Endothelial cell of umbilical vein (primary cell): ENCODE results near the gene SLC6A19.

Experiments
- EZH2 ChIP-seq: IDR thresholded peaks from 2 replicates; pipeline ENCODE4 v1.6.1; 2012; ENCODE audit warnings: borderline replicate concordance, low read depth, mild to moderate bottlenecking, moderate library complexity, low read length, inconsistent platforms; ENCODE audit not compliant: severe bottlenecking
- POLR2A ChIP-seq: IDR thresholded peaks from 2 replicates; pipeline ENCODE4 v1.6.1; 2012; ENCODE audit warnings: low read depth, mild to moderate bottlenecking, control low read depth, low read length

DNA sequence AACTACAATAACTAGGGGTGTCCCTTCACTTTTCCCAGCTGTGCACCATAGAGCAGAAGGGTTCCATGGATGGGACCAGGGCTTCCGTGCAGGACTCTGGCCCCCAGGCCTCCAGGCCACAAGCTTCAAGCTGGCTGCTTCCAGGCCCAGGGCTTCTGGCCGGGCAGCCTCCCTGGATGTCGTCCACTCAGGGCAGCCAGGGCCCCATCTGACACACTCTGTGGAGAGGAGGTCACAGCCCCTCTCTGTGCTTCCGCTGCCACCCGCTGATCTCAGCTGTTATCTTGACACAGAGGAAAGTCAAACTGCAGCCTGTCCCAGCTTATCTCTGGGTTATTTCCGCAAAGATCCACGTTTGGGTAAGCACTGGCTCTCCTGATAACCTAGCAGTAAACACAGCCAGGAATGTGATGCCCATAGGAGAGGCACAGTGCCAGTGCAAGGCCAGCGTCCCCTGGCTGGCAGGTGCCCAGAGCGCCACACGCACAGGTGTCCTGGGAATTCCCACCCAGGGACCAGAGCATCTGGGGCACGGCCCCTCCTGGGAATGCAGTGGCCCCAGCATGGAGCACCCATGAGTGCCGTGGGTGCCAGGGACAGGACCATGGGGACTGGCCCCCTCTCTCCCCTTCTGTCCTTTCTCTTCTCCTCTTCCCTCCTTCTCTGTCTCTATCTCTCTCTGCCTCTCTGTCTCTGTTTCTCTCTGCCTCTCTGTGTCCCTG lies 15.6 kb upstream of the SLC6A19 start:
- no peak for TF ChIP-seq EZH2
- no peak for TF ChIP-seq POLR2A
